HepG2 (cell line): ENCODE data around the gene PRKCE. TPM values are rescaled to one million over a fixed set of nuclear protein-coding genes. Genes with fewer than 3 reads are reported as not detected.

Experiments used
- ATAC-seq: fragments of 200-7000 bp; cut with Tn5 transposase; 3 replicates; pipeline ENCODE4 v1.9.1; 2020; ENCODE audit warnings: mild to moderate bottlenecking, moderate library complexity
- BruUV-seq: library from RNA; stranded (reverse); fragments of 400-500 nt; replicated peaks from 2 replicates; lab custom pipeline; 2021; lab: Mats Ljungman, UMichigan
- CTCF ChIA-PET: fragments of 300-600 bp; formaldehyde crosslinking; extraction: SDS; loops from one replicate; lab custom pipeline; 2021; ENCODE audit warnings: low total read pairs, inconsistent platforms, low intra/inter-chr PET ratio; lab: Yijun Ruan, JAX
- POLR2A ChIA-PET: fragments of 350-600 bp; sonication (Branson Sonifier 250); formaldehyde crosslinking; loops from one replicate; lab custom pipeline; 2020; ENCODE audit warnings: antibody characterized with exemption, inconsistent platforms; lab: Yijun Ruan, JAX
- DNase-seq: peaks from one replicate; pipeline ENCODE4 v3.0.0-alpha.2; 2015; ENCODE audit warnings: low spot score
- FAIRE-seq: peaks from 3 replicates; lab custom pipeline; 2011; peaks lifted over from hg19 to GRCh38; lab: Jason Lieb, UNC
- H2AFZ ChIP-seq: one replicate; pipeline ENCODE4 v1.6.1; 2011; ENCODE audit warnings: low read length, inconsistent platforms
- H3K27ac ChIP-seq: fragments of 300-600 bp; 3 replicates; pipeline ENCODE4 v1.8.0; 2011; ENCODE audit warnings: mixed run types, mild to moderate bottlenecking, mixed read lengths, low read length, inconsistent platforms; ENCODE audit not compliant: insufficient read depth; ENCODE audit errors: extremely low read length
- H3K27me3 ChIP-seq, 2 experiments: fragments of 200-600 bp in 1 of 2; 2 replicates in 1 of 2; 3 replicates in 1 of 2; pipeline versions ENCODE4 v1.6.0 to v1.8.0; 2011; ENCODE audit warnings: low read length in 2 of 2, mild to moderate bottlenecking in 2 of 2, moderate library complexity in 2 of 2, inconsistent platforms in 1 of 2; ENCODE audit not compliant: insufficient read depth in 2 of 2, control insufficient read depth in 1 of 2
- H3K36me3 ChIP-seq, 2 experiments: fragments of 200-600 bp in 1 of 2; replicated peaks in 1 of 2; 2 replicates in 1 of 2; 3 replicates in 1 of 2; pipeline versions ENCODE4 v1.5.1 to v1.8.0; 2011; ENCODE audit warnings: low read length in 2 of 2, inconsistent platforms in 1 of 2; ENCODE audit not compliant: insufficient read depth in 2 of 2, control insufficient read depth in 1 of 2
- H3K4me1 ChIP-seq: 2 replicates; pipeline ENCODE4 v1.5.1; 2012; ENCODE audit warnings: low read length, inconsistent platforms; ENCODE audit not compliant: insufficient read depth
- H3K4me2 ChIP-seq: 2 replicates; pipeline ENCODE4 v1.6.0; 2011; ENCODE audit warnings: low read depth, low read length, inconsistent platforms
- H3K4me3 ChIP-seq, 3 experiments: fragments of 200-600 bp in 1 of 3; sonication (generic), shearing (Covaris generic) in 1 of 3; replicated peaks in 1 of 3; 2 replicates each; pipeline ENCODE4 v1.5.1; 2011 to 2016; ENCODE audit warnings: low read length in 3 of 3, inconsistent platforms in 2 of 3, low read depth in 2 of 3, mild to moderate bottlenecking in 2 of 3, control low read depth in 1 of 3, mixed read lengths in 1 of 3; ENCODE audit not compliant: insufficient read depth in 1 of 3
- H3K79me2 ChIP-seq: one replicate; pipeline ENCODE4 v1.6.1; 2011; ENCODE audit warnings: low read length, inconsistent platforms; ENCODE audit not compliant: insufficient read depth
- H3K9ac ChIP-seq: 2 replicates; pipeline ENCODE4 v1.6.0; 2011; ENCODE audit warnings: mild to moderate bottlenecking, low read depth, low read length, inconsistent platforms; ENCODE audit not compliant: insufficient read depth
- H3K9me3 ChIP-seq: 2 replicates; pipeline ENCODE4 v1.5.1; 2012; ENCODE audit warnings: mild to moderate bottlenecking, low read length
- H4K20me1 ChIP-seq: 2 replicates; pipeline ENCODE4 v1.6.0; 2011; ENCODE audit warnings: inconsistent platforms, mild to moderate bottlenecking, low read length, moderate library complexity; ENCODE audit not compliant: insufficient read depth
- HNF4A ChIP-seq: sonication (generic); formaldehyde crosslinking; IDR thresholded peaks from 2 replicates; pipeline ENCODE4 v1.4.0; 2020; ENCODE audit warnings: missing genetic modification reagents
- RAD51 ChIP-seq: fragments of 450-650 bp; IDR thresholded peaks from 2 replicates; pipeline ENCODE4 v1.6.1; 2016; ENCODE audit warnings: borderline replicate concordance
- STAG1 ChIP-seq: sonication (generic); formaldehyde crosslinking; IDR thresholded peaks from 2 replicates; pipeline ENCODE4 v1.4.0; 2020; ENCODE audit warnings: missing genetic modification reagents
- TGIF2 ChIP-seq: IDR thresholded peaks from 2 replicates; pipeline ENCODE4 v1.6.1; 2016; ENCODE audit warnings: control low read depth, missing compliant biosample characterization
- ZNF598 ChIP-seq: sonication (generic); formaldehyde crosslinking; IDR thresholded peaks from 2 replicates; pipeline ENCODE4 v1.5.1; 2020; ENCODE audit warnings: mild to moderate bottlenecking, missing genetic modification reagents, borderline replicate concordance
- WGBS: methylation state at CpG from one replicate; pipeline ENCODE4 v1.1.6; 2017; ENCODE audit warnings: low lambda C conversion rate; 5-methylcytosine and 5-hydroxymethylcytosine counted together
- in situ Hi-C: cut with HindIII; loops from 2 replicates; pipeline ENCODE4 v1.10.0; 2017; ENCODE audit warnings: low pct_unique_long_range_greater_than_20kb; ENCODE audit not compliant: extremely low pct_ligation_motif_present
- intact Hi-C: fragments of 100-400 bp; cut with micrococcal nuclease; formaldehyde crosslinking; loops from one replicate; pipeline ENCODE4 v1.10.0; 2022; ENCODE audit not compliant: unreplicated experiment
- polyA plus RNA-seq, 8 experiments: library from polyadenylated mRNA; depleted of rRNA in 3 of 8; stranded (reverse) in 7 of 8; unstranded in 1 of 8; fragments of >200 nt; fragmentation: Illumina TruSeq in 4 of 8; extraction: Trizol in 4 of 8; gene quantifications; 2 replicates each; pipeline versions ENCODE4 v1.2.1 to v1.2.3, GENCODE V29; 2011 to 2016; ENCODE audit warnings: low read depth in 4 of 8, missing spikeins in 1 of 8, mixed read lengths in 1 of 8; ENCODE audit not compliant: insufficient read depth in 1 of 8
- total RNA-seq, 5 experiments: library from RNA; depleted of rRNA; stranded (reverse); fragments of >200 nt; fragmentation: Illumina TruSeq; extraction: Trizol; gene quantifications; 2 replicates each; pipeline ENCODE4 v1.2.3, GENCODE V29; 2016; ENCODE audit warnings: low read depth in 1 of 5
- TF ChIP-seq, protein P1 (sequence below): IDR thresholded peaks from 2 replicates; pipeline ENCODE4 v1.6.1; 2012; ENCODE audit warnings: inconsistent platforms
- TF ChIP-seq, protein P2 (sequence below): sonication (generic); formaldehyde crosslinking; IDR thresholded peaks from 2 replicates; pipeline ENCODE4 v1.4.0; 2020; ENCODE audit warnings: missing genetic modification reagents
- TF ChIP-seq, protein P3 (sequence below): sonication (generic); formaldehyde crosslinking; IDR thresholded peaks from 2 replicates; pipeline ENCODE4 v1.8.0; 2022; ENCODE audit warnings: mild to moderate bottlenecking, missing genetic modification reagents, borderline replicate concordance
- TF ChIP-seq, protein P4 (sequence below): fragments of 450-650 bp; IDR thresholded peaks from 2 replicates; pipeline ENCODE4 v1.6.1; 2017

Gene PRKCE
- total and polyA plus RNA-seq, 2 of the 13 experiments (the other 11 are each of a cell fraction or from before 2014, with no cell fraction given) = 1.0 to 3.9 TPM

DNA sequence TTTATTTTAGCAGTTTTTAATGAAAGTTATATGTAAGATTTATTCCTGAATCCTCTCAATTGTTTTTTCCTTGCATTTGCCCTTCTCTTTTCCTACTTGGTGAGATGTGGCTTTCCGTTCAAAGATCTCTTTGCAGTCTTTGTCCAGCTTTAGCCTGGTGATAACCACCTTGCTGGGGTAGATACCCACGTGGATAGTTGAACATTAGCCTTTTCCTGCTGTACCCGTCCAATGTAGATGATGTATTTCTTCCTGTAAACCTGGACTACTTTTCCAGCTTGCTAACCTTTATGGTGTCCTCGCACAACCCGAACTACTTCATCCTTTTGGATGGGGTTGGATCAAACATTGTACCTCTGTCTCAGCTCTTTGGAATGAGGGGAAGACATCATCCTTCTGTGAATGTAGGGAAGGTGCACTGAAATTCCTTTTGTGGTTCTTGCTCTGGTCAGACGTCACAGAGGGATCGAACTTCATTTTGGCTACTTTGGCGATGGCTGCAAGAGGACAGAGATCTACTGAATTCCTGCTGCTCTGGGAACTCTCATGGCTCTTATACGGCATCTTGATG, 352.5 kb downstream of the PRKCE start:
- FAIRE-seq (no peak), ATAC-seq (no peak), DNase-seq (no peak)
- Histone ChIP-seq H3K9me3 (no peaks in the 10 kb centered on the region), H3K36me3 (no peaks in the 10 kb centered on the region), H3K79me2 (no peaks in the 10 kb centered on the region), H3K4me3 (no peak overlapping the region), H3K4me1 (peaks cover 42% of the 10 kb centered on the region), H3K9ac (no peak overlapping the region), H3K27ac (no peak overlapping the region), H3K4me2 (no peak overlapping the region), H2AFZ (no peak overlapping the region), H4K20me1 (no peaks in the 10 kb centered on the region), H3K27me3 (no peaks in the 10 kb centered on the region)
- intact Hi-C loops (no loop called here), in situ Hi-C loops (no loop called here)
- POLR2A ChIA-PET = interaction anchor here (1.1 kb wide), 1 partner anchor 11 kb away, joined by 7 read pairs; no protein-coding TSS in a partner anchor
- TF ChIP-seq, protein P1, sequence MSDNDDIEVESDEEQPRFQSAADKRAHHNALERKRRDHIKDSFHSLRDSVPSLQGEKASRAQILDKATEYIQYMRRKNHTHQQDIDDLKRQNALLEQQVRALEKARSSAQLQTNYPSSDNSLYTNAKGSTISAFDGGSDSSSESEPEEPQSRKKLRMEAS = 0 out of 2 replicates have a peak, but pooled peaks have one; percentile 14
- TF ChIP-seq, protein P2, sequence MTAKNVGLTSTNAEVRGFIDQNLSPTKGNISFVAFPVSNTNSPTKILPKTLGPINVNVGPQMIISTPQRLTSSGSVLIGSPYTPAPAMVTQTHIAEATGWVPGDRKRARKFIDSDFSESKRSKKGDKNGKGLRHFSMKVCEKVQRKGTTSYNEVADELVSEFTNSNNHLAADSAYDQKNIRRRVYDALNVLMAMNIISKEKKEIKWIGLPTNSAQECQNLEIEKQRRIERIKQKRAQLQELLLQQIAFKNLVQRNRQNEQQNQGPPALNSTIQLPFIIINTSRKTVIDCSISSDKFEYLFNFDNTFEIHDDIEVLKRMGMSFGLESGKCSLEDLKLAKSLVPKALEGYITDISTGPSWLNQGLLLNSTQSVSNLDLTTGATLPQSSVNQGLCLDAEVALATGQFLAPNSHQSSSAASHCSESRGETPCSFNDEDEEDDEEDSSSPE = no peak
- 75% methylated on average over 9 of the region's 9 CpGs for WGBS
- BruUV-seq = no TSS peak
- CTCF ChIA-PET = no interaction called here

DNA sequence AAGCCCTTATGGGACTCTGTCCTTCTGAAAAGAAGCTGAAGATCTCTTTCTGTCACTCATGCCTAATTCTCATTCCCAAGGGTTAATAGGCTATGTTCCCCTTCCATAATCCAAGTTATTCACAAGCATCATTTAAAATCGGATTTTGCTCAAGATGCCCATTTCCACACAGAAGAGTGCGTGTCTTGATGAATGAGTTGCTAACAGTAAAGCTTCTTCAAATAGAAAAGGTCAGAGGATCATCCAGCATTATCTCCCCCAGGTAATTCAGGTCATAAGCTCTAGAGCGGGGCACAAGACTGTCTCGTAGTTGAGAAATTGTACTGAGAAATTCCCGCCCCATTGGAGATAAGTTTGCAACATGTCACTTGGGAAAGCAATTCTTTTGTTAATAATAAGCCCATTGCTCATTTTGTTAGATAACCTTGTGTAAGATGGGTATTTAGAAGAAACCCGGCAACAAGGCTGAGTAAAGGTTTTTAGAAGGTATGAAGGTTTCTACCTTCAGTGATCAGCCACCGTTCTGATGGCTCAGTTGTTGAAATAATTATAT, 355.1 kb downstream of the PRKCE start:
- no peak overlapping the region for H3K27ac ChIP-seq
- no peaks in the 10 kb centered on the region for H3K27me3 ChIP-seq
- no peak overlapping the region for H3K4me2 ChIP-seq
- ChIA-PET POLR2A (no interaction called here), CTCF (no interaction called here)
- H3K36me3 ChIP-seq = no peaks in the 10 kb centered on the region
- DNase-seq = no peak
- no peaks in the 10 kb centered on the region for H3K79me2 ChIP-seq
- no TSS peak for BruUV-seq
- no peaks in the 10 kb centered on the region for H4K20me1 ChIP-seq
- ATAC-seq = no peak
- FAIRE-seq = no peak
- no peak overlapping the region for H3K4me3 ChIP-seq
- intact Hi-C loops = no loop called here
- peaks cover 39% of the 10 kb centered on the region for H3K4me1 ChIP-seq
- H2AFZ ChIP-seq = no peak overlapping the region
- WGBS = 71% methylated on average over 7 of the region's 7 CpGs
- H3K9me3 ChIP-seq = no peaks in the 10 kb centered on the region
- H3K9ac ChIP-seq = no peak overlapping the region
- in situ Hi-C loops = no loop called here
- TF ChIP-seq, protein P3, sequence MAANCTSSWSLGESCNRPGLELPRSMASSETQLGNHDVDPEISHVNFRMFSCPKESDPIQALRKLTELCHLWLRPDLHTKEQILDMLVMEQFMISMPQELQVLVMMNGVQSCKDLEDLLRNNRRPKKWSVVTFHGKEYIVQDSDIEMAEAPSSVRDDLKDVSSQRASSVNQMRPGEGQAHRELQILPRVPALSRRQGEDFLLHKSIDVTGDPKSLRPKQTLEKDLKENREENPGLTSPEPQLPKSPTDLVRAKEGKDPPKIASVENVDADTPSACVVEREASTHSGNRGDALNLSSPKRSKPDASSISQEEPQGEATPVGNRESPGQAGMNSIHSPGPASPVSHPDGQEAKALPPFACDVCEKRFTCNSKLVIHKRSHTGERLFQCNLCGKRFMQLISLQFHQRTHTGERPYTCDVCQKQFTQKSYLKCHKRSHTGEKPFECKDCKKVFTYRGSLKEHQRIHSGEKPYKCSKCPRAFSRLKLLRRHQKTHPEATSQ (CRISPR knock-in tag) = no peak
- TF ChIP-seq TGIF2 (CRISPR knock-in tag) (no peak), HNF4A (no peak), STAG1 (CRISPR knock-in tag) (no peak), ZNF598 (CRISPR knock-in tag) (no peak), RAD51 (no peak)
- TF ChIP-seq, protein P4, sequence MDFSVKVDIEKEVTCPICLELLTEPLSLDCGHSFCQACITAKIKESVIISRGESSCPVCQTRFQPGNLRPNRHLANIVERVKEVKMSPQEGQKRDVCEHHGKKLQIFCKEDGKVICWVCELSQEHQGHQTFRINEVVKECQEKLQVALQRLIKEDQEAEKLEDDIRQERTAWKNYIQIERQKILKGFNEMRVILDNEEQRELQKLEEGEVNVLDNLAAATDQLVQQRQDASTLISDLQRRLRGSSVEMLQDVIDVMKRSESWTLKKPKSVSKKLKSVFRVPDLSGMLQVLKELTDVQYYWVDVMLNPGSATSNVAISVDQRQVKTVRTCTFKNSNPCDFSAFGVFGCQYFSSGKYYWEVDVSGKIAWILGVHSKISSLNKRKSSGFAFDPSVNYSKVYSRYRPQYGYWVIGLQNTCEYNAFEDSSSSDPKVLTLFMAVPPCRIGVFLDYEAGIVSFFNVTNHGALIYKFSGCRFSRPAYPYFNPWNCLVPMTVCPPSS = no peak
